Rectal smooth muscle tissue (tissue), 1 donor: ENCODE results near the gene BTBD9.

Experiments
- H3K27ac ChIP-seq: one replicate; pipeline ENCODE4 v1.7.0; 2013; ENCODE audit warnings: low read depth, low read length, inconsistent platforms
- H3K27me3 ChIP-seq: one replicate; pipeline ENCODE4 v1.7.0; 2013; ENCODE audit warnings: low read length; ENCODE audit not compliant: control insufficient read depth, insufficient read depth
- H3K36me3 ChIP-seq: one replicate; pipeline ENCODE4 v1.7.0; 2013; ENCODE audit warnings: low read length; ENCODE audit not compliant: control insufficient read depth, insufficient read depth
- H3K4me1 ChIP-seq: one replicate; pipeline ENCODE4 v1.7.0; 2013; ENCODE audit warnings: low read length; ENCODE audit not compliant: control insufficient read depth, insufficient read depth
- H3K4me3 ChIP-seq: one replicate; pipeline ENCODE4 v1.7.0; 2013; ENCODE audit warnings: low read length
- H3K9ac ChIP-seq: one replicate; pipeline ENCODE4 v1.7.0; 2013; ENCODE audit warnings: low read length

BTBD9 gene

DNA sequence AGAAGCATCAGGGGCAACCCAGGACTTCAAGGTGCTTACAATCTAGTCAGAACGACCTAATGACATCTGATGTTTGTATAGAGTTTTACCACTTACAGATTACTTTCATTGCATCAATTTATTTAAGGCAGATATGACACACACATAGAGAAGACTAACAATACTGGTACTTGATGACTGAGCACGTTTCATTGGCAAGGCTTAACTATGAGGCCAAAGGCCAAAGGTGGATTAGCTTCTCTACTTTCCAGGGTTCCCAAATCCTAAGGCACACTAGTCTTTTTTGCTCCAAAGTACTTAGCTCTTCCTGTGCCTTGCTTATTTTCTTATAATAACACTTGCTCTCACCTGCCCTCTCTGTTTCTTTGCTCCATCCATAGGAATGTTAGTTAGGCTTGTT is 414.0 kb downstream of the BTBD9 start:
- Histone ChIP-seq H3K4me3 (no peak overlapping the region), H3K9ac (no peak overlapping the region), H3K27ac (no peak overlapping the region), H3K36me3 (no peaks in the 10 kb centered on the region), H3K27me3 (no peaks in the 10 kb centered on the region), H3K4me1 (no peaks in the 10 kb centered on the region)

DNA sequence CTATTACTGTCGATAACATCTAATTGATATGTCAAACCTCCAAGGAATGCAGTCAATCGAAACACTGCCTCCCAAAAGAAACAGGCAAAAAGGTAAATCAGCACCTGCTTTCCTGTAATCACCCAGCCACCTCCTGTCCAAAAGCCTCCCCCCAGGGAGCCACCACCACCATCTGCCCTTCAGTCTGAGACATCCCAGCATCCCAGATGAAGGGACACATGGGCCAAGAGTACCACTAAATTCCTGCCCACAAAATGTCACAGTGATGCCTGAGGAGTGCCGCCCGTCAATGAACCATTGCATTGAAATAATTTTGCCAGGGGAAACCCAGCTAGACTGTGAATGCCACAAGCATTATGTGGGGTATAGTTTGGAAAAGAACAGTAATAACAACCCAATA is 418.5 kb downstream of the BTBD9 start:
- no peak overlapping the region for H3K9ac ChIP-seq
- no peak overlapping the region for H3K27ac ChIP-seq
- H3K36me3 ChIP-seq = no peaks in the 10 kb centered on the region
- no peak overlapping the region for H3K4me3 ChIP-seq
- no peaks in the 10 kb centered on the region for H3K4me1 ChIP-seq
- H3K27me3 ChIP-seq = no peaks in the 10 kb centered on the region

DNA sequence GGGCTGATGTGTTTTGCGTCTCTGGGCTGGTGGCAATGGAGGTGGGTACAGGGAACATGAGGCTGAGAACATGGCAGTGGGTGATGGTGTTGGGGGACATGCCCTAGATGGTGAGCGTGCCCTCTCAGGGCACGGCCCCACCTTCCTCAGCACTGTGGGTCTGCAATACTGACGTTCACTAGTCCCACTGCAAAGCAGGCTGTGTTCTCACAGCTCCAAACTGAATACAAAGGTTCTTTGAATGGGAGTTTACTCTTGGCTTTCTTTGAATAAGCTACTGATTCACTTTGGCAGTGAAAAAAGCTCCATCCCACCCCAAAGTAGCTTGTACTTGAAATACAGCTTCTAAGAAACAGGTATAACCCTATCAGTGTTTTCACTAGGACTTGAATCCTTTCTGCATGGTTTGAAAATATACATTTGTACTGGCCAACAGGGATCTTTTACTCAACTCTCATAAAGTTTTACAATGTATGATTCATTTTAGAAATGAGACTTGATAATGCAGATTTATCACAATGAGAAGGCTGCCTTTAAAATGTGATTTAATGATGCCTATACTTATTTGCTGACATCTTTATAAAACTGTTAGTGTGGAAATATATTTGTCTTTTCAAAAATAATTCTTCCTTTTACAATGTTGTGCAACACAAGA is 419.5 kb downstream of the BTBD9 start:
- Histone ChIP-seq H3K4me1 (no peaks in the 10 kb centered on the region), H3K4me3 (no peak overlapping the region), H3K9ac (no peak overlapping the region), H3K27ac (no peak overlapping the region), H3K36me3 (no peaks in the 10 kb centered on the region), H3K27me3 (no peaks in the 10 kb centered on the region)

DNA sequence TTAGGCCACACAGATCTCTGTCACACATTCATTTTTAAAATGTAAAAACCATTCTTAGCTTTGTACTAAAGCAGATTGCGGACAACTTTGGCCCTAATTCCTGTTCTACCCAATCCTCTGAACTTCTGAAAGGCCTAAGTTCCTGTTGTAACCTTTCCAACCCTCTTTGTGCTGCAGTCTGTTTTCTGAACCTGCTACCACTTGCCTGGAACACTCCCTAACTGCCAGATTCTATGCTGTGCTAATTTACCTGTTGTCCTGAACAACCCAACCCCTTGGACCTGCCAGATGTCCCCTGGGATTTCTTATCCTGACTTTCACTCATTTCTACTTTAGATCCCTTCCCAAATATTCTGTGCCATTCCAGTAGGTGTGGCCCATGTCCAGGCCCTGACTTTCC is 421.5 kb downstream of the BTBD9 start:
- H3K27ac ChIP-seq = no peak overlapping the region
- H3K36me3 ChIP-seq = no peaks in the 10 kb centered on the region
- no peaks in the 10 kb centered on the region for H3K27me3 ChIP-seq
- H3K4me3 ChIP-seq = no peak overlapping the region
- no peak overlapping the region for H3K9ac ChIP-seq
- H3K4me1 ChIP-seq = peaks cover 2% of the 10 kb centered on the region

DNA sequence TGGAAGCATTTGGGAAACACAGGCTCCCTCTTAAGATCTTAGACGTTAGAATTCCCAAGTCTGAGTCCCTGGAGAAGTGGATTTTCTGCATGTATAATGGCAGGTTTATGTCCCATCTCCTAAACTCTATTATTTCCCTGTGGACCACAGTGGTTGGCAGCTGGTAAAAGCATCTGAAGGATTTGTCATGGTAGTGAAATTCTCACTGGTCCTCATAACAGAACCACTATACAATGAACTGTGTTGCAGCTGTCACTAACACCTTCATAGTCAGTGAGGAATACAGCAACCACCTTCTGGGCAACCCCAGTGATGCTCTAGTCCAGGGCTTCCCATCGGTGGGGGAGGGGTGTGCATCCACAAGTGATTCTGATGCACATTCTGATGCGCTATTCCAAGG is 423.3 kb downstream of the BTBD9 start:
- Histone ChIP-seq H3K4me3 (no peak overlapping the region), H3K36me3 (no peaks in the 10 kb centered on the region), H3K27ac (no peak overlapping the region), H3K4me1 (peaks cover 14% of the 10 kb centered on the region), H3K9ac (no peak overlapping the region), H3K27me3 (no peaks in the 10 kb centered on the region)

DNA sequence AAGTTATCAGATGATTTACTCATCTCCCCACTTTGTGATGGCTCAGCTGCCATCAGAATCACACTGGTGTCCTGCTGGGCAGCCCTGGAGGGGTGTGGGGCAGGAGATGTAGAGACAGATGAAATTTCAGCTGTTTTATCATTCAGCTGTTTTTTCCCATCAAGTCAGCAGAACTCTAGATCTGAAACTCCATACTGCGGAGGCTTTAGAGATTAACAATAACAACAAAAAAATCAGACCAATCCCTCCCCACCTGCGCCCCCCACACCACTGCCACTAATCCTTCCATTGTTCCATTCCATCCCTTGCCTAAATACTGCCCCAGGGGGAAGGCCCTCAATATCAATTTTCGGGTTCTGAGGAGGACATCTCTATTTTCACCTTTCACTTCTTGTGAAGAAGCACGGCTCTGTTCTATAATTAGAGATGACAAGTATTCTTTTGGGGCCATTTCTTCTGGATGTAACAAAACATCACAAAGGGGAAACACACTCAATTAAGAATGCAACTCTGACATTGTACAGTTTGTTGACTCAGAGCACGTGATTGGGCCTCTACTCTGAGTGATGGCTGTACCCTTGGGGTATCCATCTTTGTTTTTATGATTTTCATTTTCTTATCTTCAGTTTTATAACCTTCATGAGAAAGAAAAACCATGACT is 423.9 kb downstream of the BTBD9 start:
- Histone ChIP-seq H3K9ac (no peak overlapping the region), H3K4me3 (no peak overlapping the region), H3K27ac (no peak overlapping the region), H3K4me1 (peaks cover 14% of the 10 kb centered on the region), H3K27me3 (no peaks in the 10 kb centered on the region), H3K36me3 (no peaks in the 10 kb centered on the region)

DNA sequence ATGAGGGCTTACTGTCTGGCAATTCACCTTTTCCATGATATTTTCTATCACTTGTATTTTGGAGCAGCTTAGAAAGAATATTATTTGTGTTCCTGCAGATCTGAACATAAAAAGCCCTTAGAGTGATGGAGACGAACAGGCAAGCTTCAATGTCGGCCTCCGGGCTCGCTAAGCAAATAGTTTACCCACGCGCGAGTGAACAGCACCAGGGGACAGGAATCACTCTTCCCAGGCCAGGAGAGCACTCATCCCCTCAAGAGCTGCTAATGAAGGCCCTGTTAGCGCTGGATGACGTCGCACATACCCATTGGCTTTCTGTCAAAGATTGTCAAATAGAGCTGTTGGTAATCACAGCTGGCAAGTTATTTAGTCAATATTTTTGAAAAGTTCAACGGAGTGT is 424.5 kb downstream of the BTBD9 start:
- Histone ChIP-seq H3K4me1 (peaks cover 14% of the 10 kb centered on the region), H3K9ac (no peak overlapping the region), H3K27me3 (no peaks in the 10 kb centered on the region), H3K27ac (no peak overlapping the region), H3K36me3 (no peaks in the 10 kb centered on the region), H3K4me3 (no peak overlapping the region)

DNA sequence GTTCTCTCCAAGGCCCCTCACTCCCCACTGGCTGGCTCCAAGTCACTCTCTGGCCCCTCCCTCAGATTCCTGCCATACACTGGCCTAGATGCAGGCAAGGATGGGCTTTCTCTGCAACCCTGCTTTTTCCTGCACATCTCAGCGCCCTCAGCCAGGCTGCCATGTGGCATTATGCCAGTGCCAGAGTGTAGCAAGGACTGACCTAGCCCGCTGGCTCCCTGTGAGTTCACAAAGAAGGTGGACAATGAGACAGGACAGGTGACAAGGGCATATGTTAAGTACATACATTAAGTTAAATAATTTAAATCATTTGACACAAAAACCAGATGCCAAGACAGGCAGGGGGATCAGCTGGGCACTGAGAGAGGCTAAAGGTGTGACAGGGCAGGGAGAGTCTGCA is 425.6 kb downstream of the BTBD9 start:
- peaks cover 14% of the 10 kb centered on the region for H3K4me1 ChIP-seq
- H3K27ac ChIP-seq = no peak overlapping the region
- no peak overlapping the region for H3K4me3 ChIP-seq
- no peaks in the 10 kb centered on the region for H3K36me3 ChIP-seq
- H3K9ac ChIP-seq = no peak overlapping the region
- no peaks in the 10 kb centered on the region for H3K27me3 ChIP-seq

DNA sequence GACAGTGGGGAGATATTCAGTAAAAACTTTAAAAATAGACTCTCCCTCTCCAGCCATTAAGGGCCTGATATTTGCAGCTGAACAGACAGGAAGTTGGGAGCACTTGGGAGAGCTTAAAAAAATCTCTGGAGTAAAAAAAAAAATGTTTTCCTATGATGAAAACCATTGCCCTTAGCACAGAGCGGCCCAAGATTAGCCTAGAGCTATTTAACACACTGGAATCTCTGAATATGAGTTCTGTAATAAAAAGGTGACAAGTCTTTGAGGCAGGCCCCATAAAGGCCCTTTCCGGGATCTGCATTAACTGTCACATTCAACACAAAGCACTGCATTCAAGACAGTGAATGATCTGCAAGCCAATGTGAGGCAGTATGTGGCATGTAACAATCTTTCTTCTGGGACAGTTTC is 426.5 kb downstream of the BTBD9 start:
- Histone ChIP-seq H3K27me3 (no peaks in the 10 kb centered on the region), H3K9ac (no peak overlapping the region), H3K4me1 (peaks cover 14% of the 10 kb centered on the region), H3K36me3 (no peaks in the 10 kb centered on the region), H3K27ac (no peak overlapping the region), H3K4me3 (no peak overlapping the region)

DNA sequence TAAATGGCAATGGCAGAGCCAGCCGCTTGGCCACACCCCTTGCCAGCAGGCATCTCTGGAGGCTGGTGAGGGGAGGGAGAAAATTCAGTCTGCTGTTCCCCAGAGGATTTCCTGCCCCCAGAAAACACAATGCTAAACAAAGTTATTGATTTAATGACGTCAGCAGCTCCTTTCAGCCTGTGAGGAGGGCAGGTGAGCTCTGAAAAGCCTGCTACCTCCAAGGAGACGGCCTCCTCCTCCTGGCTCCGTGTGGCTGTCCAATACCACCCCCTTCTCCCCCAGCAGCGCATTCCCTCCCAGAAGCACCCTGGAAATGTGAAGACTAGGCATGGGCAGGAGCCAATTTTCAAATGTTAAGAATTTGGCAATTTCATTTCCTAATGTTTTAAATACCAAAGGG is 427.1 kb downstream of the BTBD9 start:
- Histone ChIP-seq H3K4me1 (peaks cover 14% of the 10 kb centered on the region), H3K4me3 (no peak overlapping the region), H3K27ac (no peak overlapping the region), H3K36me3 (no peaks in the 10 kb centered on the region), H3K9ac (no peak overlapping the region), H3K27me3 (no peaks in the 10 kb centered on the region)

DNA sequence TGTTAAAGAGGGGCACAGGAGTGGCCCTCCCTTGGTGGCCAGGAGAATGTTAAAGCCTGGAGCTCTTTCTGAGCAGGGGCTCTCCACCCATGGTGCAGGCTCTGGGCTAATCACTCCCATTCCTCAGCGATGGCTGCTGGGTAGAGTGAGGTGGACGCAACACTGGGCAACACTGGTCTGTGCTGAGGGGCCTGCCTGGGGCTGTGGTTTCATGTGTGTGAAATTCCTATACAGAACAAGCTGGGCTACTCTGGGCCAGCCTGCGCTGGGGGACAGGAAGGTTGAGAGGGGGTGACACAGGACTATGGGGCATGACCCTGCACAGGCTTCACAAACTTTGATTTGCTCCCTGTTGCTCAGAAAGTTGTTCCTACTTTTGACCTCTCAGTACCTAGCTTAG is 427.6 kb downstream of the BTBD9 start:
- no peaks in the 10 kb centered on the region for H3K27me3 ChIP-seq
- no peak overlapping the region for H3K9ac ChIP-seq
- H3K4me3 ChIP-seq = no peak overlapping the region
- H3K36me3 ChIP-seq = no peaks in the 10 kb centered on the region
- no peak overlapping the region for H3K27ac ChIP-seq
- peaks cover 14% of the 10 kb centered on the region for H3K4me1 ChIP-seq

DNA sequence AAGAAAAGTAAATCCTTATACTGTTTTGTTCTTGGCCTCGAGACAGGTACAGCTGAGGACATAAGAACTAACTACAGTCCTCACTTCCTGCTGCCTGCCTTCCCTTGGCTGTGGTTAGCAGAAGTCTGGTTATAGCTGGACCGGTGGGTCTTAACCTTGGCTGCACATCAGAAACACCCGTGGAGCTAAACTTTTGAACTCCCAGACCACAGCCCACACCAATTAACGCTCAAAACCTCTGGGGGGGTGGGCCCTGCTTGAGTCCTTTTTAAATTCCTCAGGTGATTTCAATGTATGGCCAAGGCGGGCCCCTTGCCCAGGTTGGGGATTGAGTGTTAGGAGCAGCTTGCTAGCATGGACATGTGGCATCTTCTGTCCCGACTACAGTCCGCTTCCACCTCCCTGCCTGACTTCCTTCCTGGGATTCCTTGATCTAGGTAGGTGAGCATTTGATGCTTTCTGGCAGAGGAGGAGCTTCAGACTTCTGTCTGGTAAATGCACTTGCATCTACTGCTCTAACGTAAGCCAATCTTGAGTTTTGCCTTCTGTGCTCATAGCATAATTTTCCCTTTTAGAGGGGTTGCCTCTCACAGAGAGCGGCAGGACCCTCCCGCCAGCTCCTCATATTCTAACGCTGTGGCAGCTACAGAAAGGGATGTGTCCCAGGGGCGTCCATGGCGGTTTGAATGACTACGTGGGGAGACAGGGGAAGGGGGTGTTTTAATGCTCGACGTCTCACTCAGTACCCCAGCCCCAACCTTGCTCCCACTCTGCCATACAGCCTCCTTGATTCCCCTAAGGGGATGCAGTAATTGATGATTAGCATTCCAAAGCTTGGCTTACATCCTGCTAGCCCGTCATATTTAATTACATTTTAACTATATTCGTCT is 430.1 kb downstream of the BTBD9 start:
- Histone ChIP-seq H3K27ac (no peak overlapping the region), H3K4me3 (no peak overlapping the region), H3K27me3 (no peaks in the 10 kb centered on the region), H3K36me3 (no peaks in the 10 kb centered on the region), H3K4me1 (peaks cover 14% of the 10 kb centered on the region), H3K9ac (no peak overlapping the region)
